ENCODE measurements around the gene CDK5R1. TPM values are rescaled to one million over a fixed set of nuclear protein-coding genes. Genes with fewer than 3 reads are reported as not detected.

The CDK5R1 gene
- total RNA-seq, 2 donors from 2014 or later, result 1.0 to 1.6 TPM

DNA sequence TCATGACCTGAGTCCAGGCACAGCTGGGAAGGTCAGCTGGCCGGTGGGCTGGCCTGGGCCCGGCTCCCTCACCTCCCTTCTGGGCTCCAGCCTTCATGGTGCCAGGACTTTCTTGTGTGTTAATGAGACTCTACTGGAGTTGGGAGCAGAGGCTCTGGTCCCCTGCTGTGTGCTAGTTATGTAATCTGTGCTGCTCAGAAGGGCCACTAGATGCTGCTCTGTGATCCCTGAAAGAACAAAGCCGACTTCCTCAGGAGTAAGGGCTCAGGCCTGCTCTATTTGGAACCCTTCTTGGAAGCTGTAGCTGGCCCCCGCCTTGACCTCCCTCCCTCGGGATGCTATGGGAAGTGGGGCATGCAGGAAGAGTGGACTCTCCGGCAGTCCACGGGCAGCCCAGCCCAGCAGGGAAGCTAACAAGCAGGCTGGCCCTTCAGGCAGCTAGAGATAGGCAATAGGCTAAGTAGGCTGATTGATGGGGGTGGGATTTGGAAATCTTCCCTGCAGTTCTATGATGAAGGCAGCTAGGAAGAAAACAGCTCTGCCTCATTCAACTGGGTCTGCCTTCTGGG lies 3.3 kb upstream of the CDK5R1 start:
- peak overlapping the region; percentile 37 to 74 (median 64) for H3K27ac ChIP-seq
- H3K4me1 ChIP-seq, result peaks cover 26% of the 10 kb centered on the region
- H3K4me3 ChIP-seq, result no peak overlapping the region
- DNase-seq, result peak; percentile 50 to 75 (median 66)
- H3K27me3 ChIP-seq, result no peaks in the 10 kb centered on the region
- intact Hi-C loops (cut with DNase I), result no loop called here
- ATAC-seq, result peak; percentile 45
- H3K36me3 ChIP-seq (replicated peaks in 1 of 2; ENCODE audit: insufficient read depth in 1 of 2, low read depth in 2 of 2), result peaks cover 0 to 22% of the 10 kb centered on the region in 2 donors
- 5 to 18% methylated on average over 3 to 7 of the region's 7 CpGs for WGBS, 2 donors
- H3K9me3 ChIP-seq, result no peaks in the 10 kb centered on the region
- no peak for TF ChIP-seq POLR2A (IDR thresholded peaks at IDR 0.05)
- TF ChIP-seq, protein P1, sequence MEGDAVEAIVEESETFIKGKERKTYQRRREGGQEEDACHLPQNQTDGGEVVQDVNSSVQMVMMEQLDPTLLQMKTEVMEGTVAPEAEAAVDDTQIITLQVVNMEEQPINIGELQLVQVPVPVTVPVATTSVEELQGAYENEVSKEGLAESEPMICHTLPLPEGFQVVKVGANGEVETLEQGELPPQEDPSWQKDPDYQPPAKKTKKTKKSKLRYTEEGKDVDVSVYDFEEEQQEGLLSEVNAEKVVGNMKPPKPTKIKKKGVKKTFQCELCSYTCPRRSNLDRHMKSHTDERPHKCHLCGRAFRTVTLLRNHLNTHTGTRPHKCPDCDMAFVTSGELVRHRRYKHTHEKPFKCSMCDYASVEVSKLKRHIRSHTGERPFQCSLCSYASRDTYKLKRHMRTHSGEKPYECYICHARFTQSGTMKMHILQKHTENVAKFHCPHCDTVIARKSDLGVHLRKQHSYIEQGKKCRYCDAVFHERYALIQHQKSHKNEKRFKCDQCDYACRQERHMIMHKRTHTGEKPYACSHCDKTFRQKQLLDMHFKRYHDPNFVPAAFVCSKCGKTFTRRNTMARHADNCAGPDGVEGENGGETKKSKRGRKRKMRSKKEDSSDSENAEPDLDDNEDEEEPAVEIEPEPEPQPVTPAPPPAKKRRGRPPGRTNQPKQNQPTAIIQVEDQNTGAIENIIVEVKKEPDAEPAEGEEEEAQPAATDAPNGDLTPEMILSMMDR (IDR thresholded peaks at IDR 0.05), result peak in 6 of 7 experiments; percentile 21 to 71 (median 65)

DNA sequence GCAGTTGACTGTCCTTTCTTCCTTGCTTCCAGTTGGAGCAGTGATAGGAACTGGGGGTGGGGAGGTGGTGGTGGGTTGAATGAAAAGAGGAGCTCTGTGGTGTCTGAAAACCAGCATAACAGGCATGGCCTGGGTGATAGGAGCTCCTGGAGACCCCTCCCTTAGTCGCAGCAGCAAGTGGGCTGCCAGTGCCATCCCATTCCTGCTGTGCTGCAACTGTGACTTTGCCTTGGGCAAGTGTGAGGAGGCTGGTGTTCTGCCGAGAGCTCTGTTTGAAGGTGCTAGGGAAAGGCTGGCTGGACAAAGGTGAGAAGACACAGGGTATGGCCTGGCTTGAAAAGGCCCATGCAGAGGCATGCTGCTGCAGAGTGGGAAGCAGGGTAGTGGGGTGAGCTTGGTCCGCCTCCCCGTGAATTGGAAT lies 2.7 kb upstream of the CDK5R1 start:
- intact Hi-C loops (cut with DNase I), result no loop called here
- ATAC-seq (no peak), DNase-seq (no peak)
- 77 to 88% methylated on average over 4 of the region's 4 CpGs for WGBS, 2 donors
- TF ChIP-seq, protein P1 (IDR thresholded peaks at IDR 0.05), result no peak
- no peak for TF ChIP-seq POLR2A (IDR thresholded peaks at IDR 0.05)
- H3K4me1 ChIP-seq, result peaks cover 27% of the 10 kb centered on the region
- H3K27ac ChIP-seq, result peak overlapping the region in 3 of 4 donors; percentile 37 to 74 (median 69)
- no peaks in the 10 kb centered on the region for H3K9me3 ChIP-seq
- H3K4me3 ChIP-seq, result no peak overlapping the region
- no peaks in the 10 kb centered on the region for H3K27me3 ChIP-seq
- H3K36me3 ChIP-seq (replicated peaks in 1 of 2; ENCODE audit: insufficient read depth in 1 of 2, low read depth in 2 of 2), result peaks cover 0 to 19% of the 10 kb centered on the region in 2 donors

DNA sequence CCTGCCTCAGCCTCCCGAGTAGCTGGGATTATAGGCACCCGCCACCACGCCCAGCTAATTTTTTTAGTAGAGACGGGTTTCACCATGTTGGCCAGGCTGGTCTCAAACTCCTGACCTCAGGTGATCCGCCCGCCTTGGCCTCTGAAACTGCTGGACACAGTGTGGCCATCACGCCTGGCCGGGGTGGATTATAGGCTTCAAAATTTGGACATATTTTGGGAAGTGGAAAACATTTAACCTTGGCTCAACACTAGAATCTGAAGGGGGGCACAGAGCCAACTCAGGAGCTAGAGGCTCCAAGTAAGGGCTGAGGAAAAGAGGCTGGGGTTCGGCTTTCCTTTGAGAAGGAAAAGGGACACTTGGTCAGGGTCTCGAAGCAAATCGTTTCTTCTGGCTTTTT lies 2.2 kb upstream of the CDK5R1 start:
- Histone ChIP-seq H3K27me3 (no peaks in the 10 kb centered on the region), H3K36me3 (replicated peaks in 1 of 2; ENCODE audit: insufficient read depth in 1 of 2, low read depth in 2 of 2) (peaks cover 0 to 14% of the 10 kb centered on the region in 2 donors), H3K27ac (no peak overlapping the region), H3K4me3 (no peak overlapping the region), H3K4me1 (peaks cover 32% of the 10 kb centered on the region), H3K9me3 (no peaks in the 10 kb centered on the region)
- DNase-seq (no peak), ATAC-seq (no peak)
- intact Hi-C loops (cut with DNase I), result no loop called here
- 78 to 81% methylated on average over 11 of the region's 11 CpGs for WGBS, 2 donors
- TF ChIP-seq, protein P1 (IDR thresholded peaks at IDR 0.05), result no peak
- TF ChIP-seq POLR2A (IDR thresholded peaks at IDR 0.05), result no peak

DNA sequence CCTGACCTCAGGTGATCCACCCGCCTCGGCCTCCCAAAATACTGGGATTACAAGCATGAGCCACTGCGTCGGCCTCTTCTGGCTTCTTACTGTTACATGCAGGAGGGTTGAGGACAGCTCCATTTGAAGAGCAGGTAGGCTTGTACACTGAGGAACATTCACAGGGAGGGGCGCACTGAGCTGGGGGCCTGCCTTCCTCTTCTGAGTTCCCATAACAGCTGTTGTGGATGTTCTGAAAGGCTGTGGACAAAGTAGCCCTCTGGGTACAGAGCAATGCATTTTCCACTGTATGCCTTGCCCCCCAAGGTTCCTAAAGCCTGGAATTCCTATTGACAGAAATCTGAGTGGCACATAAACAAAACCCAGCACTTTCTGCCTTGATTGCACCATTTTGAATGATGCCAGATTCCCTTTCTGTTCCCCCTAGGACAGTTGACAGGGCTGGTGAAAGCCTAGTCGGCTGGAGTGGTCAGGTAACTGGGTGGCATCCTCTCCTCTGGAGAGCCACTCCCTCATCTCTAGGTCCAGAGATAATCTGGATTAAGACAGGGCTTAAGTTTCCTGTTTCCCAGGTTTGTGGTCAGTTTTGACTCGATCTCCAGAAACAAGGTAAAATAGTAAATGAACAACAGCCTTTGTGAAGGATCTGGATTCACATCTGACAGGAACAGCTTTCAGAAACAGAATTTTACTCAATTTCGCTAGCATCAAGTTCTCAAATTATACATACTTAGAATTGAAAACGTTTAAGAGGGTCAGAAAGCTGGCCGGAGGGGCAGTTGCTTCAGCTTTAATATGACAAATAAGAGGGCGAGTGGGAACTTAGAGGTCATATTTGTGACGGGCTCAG lies 1.3 kb upstream of the CDK5R1 start:
- peaks cover 0 to 7% of the 10 kb centered on the region in 2 donors for H3K36me3 ChIP-seq (replicated peaks in 1 of 2; ENCODE audit: insufficient read depth in 1 of 2, low read depth in 2 of 2)
- 61 to 63% methylated on average over 12 of the region's 12 CpGs for WGBS, 2 donors

More for the DNA sequence above, 1.3 kb upstream of the CDK5R1 start:
- DNase-seq (no peak), ATAC-seq (no peak)
- Histone ChIP-seq H3K4me3 (peak overlapping the region in 1 of 2 donors; percentile 3), H3K27ac (peak overlapping the region; percentile 31 to 74 (median 63)), H3K27me3 (no peaks in the 10 kb centered on the region), H3K4me1 (peaks cover 35% of the 10 kb centered on the region), H3K9me3 (no peaks in the 10 kb centered on the region)
- TF ChIP-seq POLR2A (IDR thresholded peaks at IDR 0.05), result no peak
- TF ChIP-seq, protein P1 (IDR thresholded peaks at IDR 0.05), result no peak
- intact Hi-C loops (cut with DNase I), result no loop called here

Data from body of pancreas (tissue), 4 donors.